Natural killer cell (primary cell): ENCODE data around the gene FBXW2. TPM values are rescaled to one million over a fixed set of nuclear protein-coding genes. Genes with fewer than 3 reads are reported as not detected.

Experiments used
- ATAC-seq, 3 donors: fragments of 150-1000 bp in 2 of 3; fragments of 200-7000 bp in 1 of 3; cut with Tn5 transposase; 1 replicate in 1 of 3; 2 replicates in 2 of 3; pipeline ENCODE4 v1.10.0; 2021; ENCODE audit warnings: mild to moderate bottlenecking in 2 of 3, moderate library complexity in 2 of 3
- DNase-seq, 2 donors: peaks; one replicate each; pipeline versions ENCODE4 v3.0.0 to v3.0.0-alpha.2; 2013 to 2021; ENCODE audit warnings: mixed read lengths in 1 of 2
- H3K27ac ChIP-seq: one replicate; pipeline ENCODE4 v1.5.1; 2013; ENCODE audit warnings: mild to moderate bottlenecking, low read length
- H3K27me3 ChIP-seq: one replicate; pipeline ENCODE4 v1.6.1; 2013; ENCODE audit warnings: low read length; ENCODE audit not compliant: control insufficient read depth, insufficient read depth
- H3K36me3 ChIP-seq: one replicate; pipeline ENCODE4 v1.6.1; 2013; ENCODE audit warnings: low read length; ENCODE audit not compliant: control insufficient read depth, insufficient read depth
- H3K4me1 ChIP-seq: one replicate; pipeline ENCODE4 v1.6.1; 2013; ENCODE audit warnings: low read length; ENCODE audit not compliant: control insufficient read depth, insufficient read depth
- H3K4me3 ChIP-seq: one replicate; pipeline ENCODE4 v1.5.1; 2013; ENCODE audit warnings: low read length
- H3K9me3 ChIP-seq: one replicate; pipeline ENCODE4 v1.6.1; 2013; ENCODE audit warnings: low read length; ENCODE audit not compliant: control insufficient read depth, insufficient read depth
- H3K27ac Mint-ChIP-seq, 2 donors: one replicate each; pipeline ENCODE4 v1.8.0; 2022; ENCODE audit warnings: mild to moderate bottlenecking in 2 of 2, mixed read lengths in 2 of 2, moderate library complexity in 1 of 2
- H3K27me3 Mint-ChIP-seq, 2 donors: one replicate each; pipeline ENCODE4 v1.8.0; 2022; ENCODE audit warnings: low read depth in 2 of 2, mixed read lengths in 2 of 2
- H3K36me3 Mint-ChIP-seq: one replicate; pipeline ENCODE4 v1.8.0; 2022; ENCODE audit warnings: mixed read lengths
- H3K4me1 Mint-ChIP-seq, 2 donors: one replicate each; pipeline ENCODE4 v1.8.0; 2022; ENCODE audit warnings: mixed read lengths in 2 of 2
- H3K4me3 Mint-ChIP-seq: one replicate; pipeline ENCODE4 v1.8.0; 2022; ENCODE audit warnings: mild to moderate bottlenecking, moderate library complexity, mixed read lengths
- H3K9me3 Mint-ChIP-seq, 2 donors: one replicate each; pipeline ENCODE4 v1.8.0; 2022; ENCODE audit warnings: mixed read lengths in 2 of 2
- whole genome bisulfite sequencing: methylation state at CpG from one replicate; pipeline ENCODE4 v1.1.7; 2013; ENCODE audit warnings: missing lambda C conversion rate; ENCODE audit not compliant: insufficient coverage; 5-methylcytosine and 5-hydroxymethylcytosine counted together
- intact Hi-C: fragments of 100-400 bp; cut with micrococcal nuclease; formaldehyde crosslinking; loops from one replicate; pipeline ENCODE4 v1.14.2; 2022
- total RNA-seq, 4 donors: library from RNA; stranded (reverse); fragments of 120-200 nt in 1 of 4; gene quantifications; one replicate each; pipeline versions ENCODE4 v1.2.3 to v1.2.4, GENCODE V29; 2013 to 2022
- TF ChIP-seq, protein P1 (sequence below): fragments of 200-600 bp; IDR thresholded peaks from one replicate; pipeline ENCODE4 v1.8.0; 2022; ENCODE audit warnings: antibody characterized with exemption

The FBXW2 gene
- total RNA-seq, 3 donors from 2014 or later (not counting 1 experiment from before 2014, with no cell fraction given): 88.3 to 122 (median 92.6) TPM

DNA sequence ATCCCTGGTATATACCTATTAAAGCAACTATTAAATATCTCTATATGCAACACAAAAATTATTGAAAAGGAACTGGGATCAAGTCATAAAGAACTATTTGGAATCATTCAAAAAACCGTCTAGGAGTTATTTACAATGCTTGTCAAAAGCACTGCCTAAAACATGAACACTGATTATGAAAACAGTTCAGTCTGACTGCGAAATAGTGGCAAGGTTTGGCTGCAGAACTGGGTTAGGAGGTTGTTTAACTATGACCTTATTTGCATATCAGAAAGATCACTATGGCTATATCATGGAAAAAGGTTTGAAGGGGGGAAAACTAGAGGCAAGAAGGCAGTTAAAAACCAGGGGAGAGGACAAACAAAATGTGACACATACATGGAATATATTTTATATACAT is 12.0 kb downstream of the FBXW2 start:
- H3K27ac ChIP-seq: no peak overlapping the region
- H3K9me3 Mint-ChIP-seq: no peaks in the 10 kb centered on the region
- H3K27me3 ChIP-seq: no peaks in the 10 kb centered on the region
- H3K9me3 ChIP-seq: no peaks in the 10 kb centered on the region
- H3K27me3 Mint-ChIP-seq: no peaks in the 10 kb centered on the region
- H3K4me3 Mint-ChIP-seq: no peak overlapping the region
- no peak overlapping the region for H3K4me3 ChIP-seq
- peak overlapping the region in 1 of 2 donors; percentile 41 for H3K27ac Mint-ChIP-seq
- peaks cover 33 to 37% of the 10 kb centered on the region in 2 donors for H3K4me1 Mint-ChIP-seq
- H3K4me1 ChIP-seq: peaks cover 9% of the 10 kb centered on the region
- intact Hi-C loops: no loop called here
- WGBS: 97% methylated on average over 2 of the region's 2 CpGs
- peaks cover 33% of the 10 kb centered on the region for H3K36me3 ChIP-seq
- no peak for ATAC-seq
- H3K36me3 Mint-ChIP-seq: peaks cover 19% of the 10 kb centered on the region
- no peak for DNase-seq
- TF ChIP-seq, protein P1, sequence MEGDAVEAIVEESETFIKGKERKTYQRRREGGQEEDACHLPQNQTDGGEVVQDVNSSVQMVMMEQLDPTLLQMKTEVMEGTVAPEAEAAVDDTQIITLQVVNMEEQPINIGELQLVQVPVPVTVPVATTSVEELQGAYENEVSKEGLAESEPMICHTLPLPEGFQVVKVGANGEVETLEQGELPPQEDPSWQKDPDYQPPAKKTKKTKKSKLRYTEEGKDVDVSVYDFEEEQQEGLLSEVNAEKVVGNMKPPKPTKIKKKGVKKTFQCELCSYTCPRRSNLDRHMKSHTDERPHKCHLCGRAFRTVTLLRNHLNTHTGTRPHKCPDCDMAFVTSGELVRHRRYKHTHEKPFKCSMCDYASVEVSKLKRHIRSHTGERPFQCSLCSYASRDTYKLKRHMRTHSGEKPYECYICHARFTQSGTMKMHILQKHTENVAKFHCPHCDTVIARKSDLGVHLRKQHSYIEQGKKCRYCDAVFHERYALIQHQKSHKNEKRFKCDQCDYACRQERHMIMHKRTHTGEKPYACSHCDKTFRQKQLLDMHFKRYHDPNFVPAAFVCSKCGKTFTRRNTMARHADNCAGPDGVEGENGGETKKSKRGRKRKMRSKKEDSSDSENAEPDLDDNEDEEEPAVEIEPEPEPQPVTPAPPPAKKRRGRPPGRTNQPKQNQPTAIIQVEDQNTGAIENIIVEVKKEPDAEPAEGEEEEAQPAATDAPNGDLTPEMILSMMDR: no peak

DNA sequence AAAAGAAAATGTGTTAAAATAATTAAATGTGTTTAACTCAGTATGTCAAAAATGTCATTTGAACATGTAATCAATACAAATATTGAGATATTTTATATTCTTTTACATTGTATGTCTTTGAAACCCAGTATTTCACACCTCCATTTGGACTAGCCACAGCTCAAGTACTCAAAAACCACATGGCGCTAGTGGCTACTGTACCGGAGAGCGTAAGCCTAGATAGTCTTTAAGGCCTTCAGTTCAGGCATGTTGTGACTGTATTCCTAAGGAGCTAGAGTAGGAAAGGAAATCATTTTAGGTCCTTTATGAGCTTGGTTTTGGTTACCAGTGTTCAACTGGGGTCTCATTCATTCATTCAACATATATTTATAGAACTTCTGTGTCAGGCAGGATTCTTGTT is 12.8 kb downstream of the FBXW2 start:
- Mint-ChIP-seq H3K27ac (peak overlapping the region; percentile 41 to 46), H3K4me1 (peaks cover 27 to 34% of the 10 kb centered on the region in 2 donors)
- intact Hi-C loops: no loop called here

DNA sequence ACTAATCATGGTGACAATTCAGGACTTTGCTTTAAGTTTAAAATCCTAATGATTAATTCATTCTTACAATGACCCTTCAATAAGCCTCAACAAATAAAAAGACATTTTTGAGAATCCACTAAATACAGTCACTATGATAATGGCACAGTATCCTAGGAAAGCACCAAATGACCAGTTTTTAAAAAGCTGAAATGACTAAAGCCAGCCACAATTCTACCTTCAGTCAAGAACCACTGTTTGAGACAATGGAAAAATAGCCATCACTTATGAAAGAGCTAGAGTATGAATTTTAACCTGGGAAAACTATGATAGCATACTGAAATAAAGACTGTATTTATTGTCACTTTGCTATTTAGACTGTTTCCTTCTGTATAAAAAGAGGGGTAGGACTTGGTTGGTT is 14.0 kb downstream of the FBXW2 start:
- DNase-seq: no peak
- TF ChIP-seq, protein P1: no peak
- no peaks in the 10 kb centered on the region for H3K27me3 Mint-ChIP-seq
- H3K27me3 ChIP-seq: no peaks in the 10 kb centered on the region
- H3K9me3 ChIP-seq: no peaks in the 10 kb centered on the region
- H3K4me1 ChIP-seq: peaks cover 9% of the 10 kb centered on the region
- no peaks in the 10 kb centered on the region for H3K9me3 Mint-ChIP-seq
- ATAC-seq: no peak
- H3K4me3 ChIP-seq: no peak overlapping the region
- peaks cover 24 to 34% of the 10 kb centered on the region in 2 donors for H3K4me1 Mint-ChIP-seq
- no peak overlapping the region for H3K27ac ChIP-seq
- peaks cover 48% of the 10 kb centered on the region for H3K36me3 ChIP-seq
- intact Hi-C loops: no loop called here
- peaks cover 28% of the 10 kb centered on the region for H3K36me3 Mint-ChIP-seq
- no peak overlapping the region for H3K4me3 Mint-ChIP-seq
- H3K27ac Mint-ChIP-seq: no peak overlapping the region

More for the DNA sequence above, 12.8 kb downstream of the FBXW2 start:
- Histone ChIP-seq H3K9me3 (no peaks in the 10 kb centered on the region), H3K27me3 (no peaks in the 10 kb centered on the region), H3K4me3 (no peak overlapping the region), H3K36me3 (peaks cover 38% of the 10 kb centered on the region), H3K4me1 (peaks cover 9% of the 10 kb centered on the region), H3K27ac (no peak overlapping the region)
- Mint-ChIP-seq H3K27me3 (no peaks in the 10 kb centered on the region), H3K9me3 (no peaks in the 10 kb centered on the region), H3K36me3 (peaks cover 28% of the 10 kb centered on the region), H3K4me3 (no peak overlapping the region)
- no peak for DNase-seq
- 50% methylated on average over 3 of the region's 3 CpGs for WGBS
- peak; percentile 46 to 94 (median 70) for ATAC-seq
- TF ChIP-seq, protein P1: no peak

DNA sequence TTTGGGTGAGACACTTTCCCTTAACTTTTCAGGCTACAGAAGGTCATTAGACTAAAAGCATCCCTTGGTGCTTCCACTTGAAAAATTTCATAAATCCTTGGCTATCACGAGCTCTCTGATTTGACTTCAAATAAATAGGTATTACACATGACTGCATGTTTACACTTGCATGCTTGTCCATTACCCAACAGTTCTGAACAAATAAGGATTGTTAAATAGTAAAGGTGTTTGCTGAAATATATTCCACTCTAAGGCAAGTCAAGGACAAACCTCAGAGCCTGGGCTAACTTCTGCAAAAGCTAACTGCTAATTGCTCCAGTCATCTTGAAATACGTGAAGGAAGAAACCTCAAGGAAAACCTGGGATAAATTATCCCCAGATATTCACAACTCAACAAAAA is 14.5 kb downstream of the FBXW2 start:
- no peak overlapping the region for H3K27ac ChIP-seq
- TF ChIP-seq, protein P1: no peak
- intact Hi-C loops: no loop called here
- H3K9me3 ChIP-seq: no peaks in the 10 kb centered on the region
- no peak for ATAC-seq
- peaks cover 46% of the 10 kb centered on the region for H3K36me3 ChIP-seq
- H3K4me1 ChIP-seq: peaks cover 9% of the 10 kb centered on the region
- no peak for DNase-seq
- Mint-ChIP-seq H3K36me3 (peaks cover 28% of the 10 kb centered on the region), H3K4me3 (no peak overlapping the region), H3K27ac (no peak overlapping the region), H3K9me3 (no peaks in the 10 kb centered on the region), H3K4me1 (peaks cover 19 to 30% of the 10 kb centered on the region in 2 donors), H3K27me3 (no peaks in the 10 kb centered on the region)
- no peak overlapping the region for H3K4me3 ChIP-seq
- WGBS: 100% methylated on average over 2 of the region's 2 CpGs
- H3K27me3 ChIP-seq: no peaks in the 10 kb centered on the region
